Midbrain (tissue), 1 donor: ENCODE results near the gene HSD17B3.
A peak's percentile ranks its signal among the peaks of the same experiment; 100 is the strongest.
"Not testable (repeated sequence)": the region's sequence is repeated elsewhere in the genome, so short reads cannot be mapped to it uniquely, and the experiment has no call there.

Experiments
- DNase-seq: peaks from one replicate; lab custom pipeline; 2025; lab: John Stamatoyannopoulos, UW

Gene HSD17B3

DNA sequence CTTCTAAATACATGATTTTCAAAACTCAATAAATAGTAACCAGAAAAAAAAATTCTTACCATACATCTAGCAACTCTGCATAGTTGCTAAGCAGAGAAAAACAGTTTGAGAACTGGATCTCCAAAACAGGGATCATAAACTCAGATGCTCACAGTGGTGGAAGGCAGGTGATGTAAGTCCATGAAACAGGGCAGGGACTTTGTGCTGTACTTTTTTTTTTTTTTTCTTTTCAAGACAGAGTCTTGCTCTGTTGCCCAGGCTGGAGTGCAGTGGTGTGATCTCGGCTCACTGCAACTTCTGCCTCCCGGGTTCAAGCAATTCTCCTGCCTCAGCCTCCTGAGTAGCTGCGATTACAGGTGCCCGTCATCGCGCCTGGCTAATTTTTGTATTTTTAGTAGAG lies 5.0 kb upstream of the HSD17B3 start:
- DNase-seq, result not testable (repeated sequence)

DNA sequence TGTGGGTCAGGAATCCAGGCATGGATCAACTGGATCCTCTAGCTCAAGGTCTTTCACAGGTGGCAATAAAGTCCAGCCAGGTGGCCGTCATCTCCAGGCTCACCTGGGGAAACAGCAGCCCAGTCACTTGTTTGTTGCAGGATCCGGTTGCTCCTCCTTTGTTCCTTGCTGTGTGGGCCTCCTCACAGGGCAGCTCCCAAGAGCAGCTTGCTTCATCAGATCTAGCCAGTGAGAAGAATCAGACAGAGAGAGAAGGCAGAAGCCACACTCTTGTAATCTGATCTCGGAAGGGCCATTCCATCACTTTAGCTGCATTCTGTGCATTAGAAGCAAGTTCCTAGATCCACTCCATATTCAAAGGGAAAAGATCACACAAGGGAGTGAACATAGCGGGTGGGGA lies 3.2 kb upstream of the HSD17B3 start:
- no peak for DNase-seq

DNA sequence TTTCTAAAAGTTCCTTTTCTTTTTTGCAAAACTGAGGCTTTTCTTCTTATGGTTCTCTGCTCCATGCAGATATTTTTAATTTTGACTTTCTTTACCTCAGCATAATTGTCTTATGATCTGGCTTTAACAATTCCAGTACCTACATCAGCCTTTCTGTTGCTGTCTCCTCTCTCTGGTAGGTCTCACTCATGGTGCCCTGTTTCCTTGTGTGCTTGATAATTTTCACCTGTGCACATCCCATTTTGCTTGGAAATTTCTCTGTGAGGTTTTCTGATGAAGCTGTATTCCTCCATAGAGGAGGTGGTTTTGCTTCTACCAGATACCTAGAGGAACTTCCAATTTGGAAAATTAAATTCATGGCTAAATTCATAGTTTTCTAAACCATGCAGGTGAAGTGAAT lies 2.3 kb upstream of the HSD17B3 start:
- no peak for DNase-seq

DNA sequence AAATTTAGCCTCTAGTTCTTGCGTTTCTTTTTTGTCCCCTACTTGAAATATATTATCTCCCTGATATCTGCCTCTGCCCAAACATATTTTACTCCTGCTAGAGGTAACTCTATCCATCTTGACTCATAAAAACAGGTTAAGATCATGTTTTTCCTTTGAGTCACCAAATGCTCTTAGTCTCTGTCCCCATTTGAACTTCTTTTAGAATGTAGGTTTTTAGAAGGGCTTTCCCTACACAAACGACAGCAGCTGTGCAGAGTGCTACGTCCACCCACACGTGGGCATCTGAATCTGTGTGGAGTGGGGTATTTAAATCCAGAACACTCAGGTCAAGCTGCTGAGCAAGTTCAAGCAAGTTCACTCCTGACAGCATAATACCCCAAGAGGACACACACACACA lies 2.2 kb downstream of the HSD17B3 start:
- no peak for DNase-seq

DNA sequence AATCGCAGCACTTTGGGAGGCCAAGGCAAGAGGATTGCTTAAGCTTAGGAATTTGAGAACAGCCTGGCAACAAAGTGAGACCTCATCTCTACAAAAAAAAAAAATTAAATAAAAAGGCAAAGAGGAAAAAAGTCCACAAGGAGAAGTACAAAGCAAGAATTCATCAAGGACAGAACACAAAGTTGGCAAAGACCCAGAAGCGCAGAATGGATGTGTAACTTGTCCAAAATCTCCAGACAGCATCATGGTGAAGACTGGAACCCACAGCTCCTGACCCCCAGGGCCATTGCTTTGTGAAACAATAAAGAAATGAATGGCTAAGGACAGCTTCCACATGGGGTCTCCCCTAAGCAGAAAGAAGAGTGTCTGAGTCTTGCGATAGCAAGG lies 7.8 kb downstream of the HSD17B3 start:
- no peak for DNase-seq

DNA sequence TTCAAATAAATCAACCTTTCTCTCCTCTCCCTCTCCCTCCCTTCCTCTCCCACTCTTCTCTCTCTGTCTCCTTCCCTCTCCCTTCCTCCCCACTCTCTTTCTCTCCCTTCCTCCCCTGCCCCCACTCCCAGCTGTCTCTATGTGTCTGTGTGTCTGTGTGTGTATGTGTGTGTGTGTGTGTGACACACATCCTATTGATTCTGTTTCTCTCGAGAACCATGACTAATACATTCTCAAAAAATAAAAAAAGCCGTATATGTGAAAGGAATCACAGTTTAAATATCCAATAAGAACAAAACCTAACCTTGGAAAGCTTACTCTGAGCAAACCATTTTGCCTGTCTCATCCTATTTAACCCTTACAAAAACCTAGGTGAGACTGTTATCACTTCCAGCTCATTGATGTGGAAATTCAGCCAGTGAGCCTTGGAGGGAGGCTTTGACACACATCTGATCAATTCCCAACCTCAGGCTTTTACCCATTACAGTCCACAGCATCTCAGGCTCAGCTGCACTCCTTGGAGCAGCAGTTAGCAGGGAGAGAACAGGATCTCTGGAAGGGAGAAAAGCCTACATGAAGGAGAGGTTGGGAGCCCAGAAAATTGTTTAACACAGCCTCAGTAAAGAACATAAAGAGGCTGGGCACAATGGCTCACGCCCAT lies 8.3 kb downstream of the HSD17B3 start:
- DNase-seq, result no peak

DNA sequence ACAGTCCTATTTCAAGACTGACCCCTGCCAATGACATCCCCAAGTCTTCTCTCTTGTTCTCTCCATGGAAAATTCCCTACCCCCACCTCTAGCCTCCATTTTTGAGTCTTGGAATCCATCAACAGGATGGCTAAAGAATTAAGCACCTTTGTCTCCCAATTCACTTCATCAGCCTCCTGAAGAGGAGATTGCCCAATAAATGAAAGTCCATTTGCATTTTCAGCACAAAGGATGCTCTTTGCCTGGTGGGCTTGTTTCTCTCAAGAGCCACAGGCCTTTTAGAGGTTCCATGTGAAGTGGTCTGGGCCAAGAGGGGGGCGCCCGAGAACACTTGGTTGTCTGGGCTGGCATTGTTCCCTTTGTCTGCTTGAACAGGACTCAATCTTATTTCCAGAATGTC lies 12.6 kb downstream of the HSD17B3 start:
- DNase-seq, result no peak

DNA sequence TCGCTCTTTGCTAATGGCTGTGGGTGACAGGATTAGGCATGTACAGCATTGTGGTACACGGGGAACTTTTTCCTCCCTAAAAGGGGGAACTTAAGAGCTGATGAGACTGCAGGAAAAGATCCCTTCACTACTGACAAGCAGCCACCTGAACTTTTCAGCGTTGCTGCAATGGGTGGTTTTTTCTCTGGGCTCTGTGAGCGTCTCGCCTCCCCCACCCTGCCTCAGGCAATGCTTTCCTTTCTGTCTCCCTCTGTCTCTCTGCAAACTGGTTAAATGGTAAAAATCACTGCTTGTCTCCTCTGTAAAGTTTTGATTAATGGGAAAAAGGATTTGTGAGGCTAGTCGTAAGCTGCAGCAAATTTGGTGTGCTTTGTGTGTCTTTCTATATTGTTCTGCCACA lies 20.3 kb downstream of the HSD17B3 start:
- no peak for DNase-seq

DNA sequence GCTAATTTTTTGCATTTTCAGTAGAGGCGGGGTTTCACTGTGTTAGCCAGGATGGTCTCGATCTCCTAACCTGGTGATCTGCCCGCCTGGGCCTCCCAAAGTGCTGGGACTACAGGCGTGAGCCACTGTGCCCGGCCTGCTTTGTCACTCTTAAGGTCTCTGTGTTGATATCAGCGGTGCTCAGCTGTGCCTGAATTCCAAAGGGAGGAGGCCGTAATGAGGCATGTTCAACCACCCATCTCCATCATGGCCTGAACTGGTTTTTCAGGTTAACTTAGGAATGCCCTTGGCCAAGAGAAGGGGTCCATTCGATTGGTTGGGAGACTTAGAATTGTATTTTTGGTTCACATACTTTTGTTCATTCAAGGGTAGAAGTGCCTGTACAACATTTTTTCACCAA lies 22.0 kb downstream of the HSD17B3 start:
- no peak for DNase-seq

DNA sequence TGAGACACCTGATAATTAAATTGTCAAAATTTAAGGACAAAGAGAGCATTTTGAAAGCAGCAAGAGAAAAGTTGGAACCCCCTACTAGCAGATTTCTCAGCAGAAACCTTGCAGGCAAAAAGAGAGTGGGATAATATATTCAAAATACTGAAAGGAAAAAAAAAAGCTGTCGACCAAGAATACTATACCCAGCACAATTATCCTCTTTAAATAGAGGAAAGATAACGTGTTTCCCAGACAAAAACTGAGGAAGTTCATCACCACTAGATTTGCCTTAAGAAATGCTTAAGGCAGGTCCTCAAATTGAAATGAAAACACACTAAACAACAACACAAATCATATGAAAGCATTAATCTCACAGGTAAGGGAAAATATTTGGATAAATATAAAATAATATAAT lies 27.0 kb downstream of the HSD17B3 start:
- DNase-seq, result no peak

DNA sequence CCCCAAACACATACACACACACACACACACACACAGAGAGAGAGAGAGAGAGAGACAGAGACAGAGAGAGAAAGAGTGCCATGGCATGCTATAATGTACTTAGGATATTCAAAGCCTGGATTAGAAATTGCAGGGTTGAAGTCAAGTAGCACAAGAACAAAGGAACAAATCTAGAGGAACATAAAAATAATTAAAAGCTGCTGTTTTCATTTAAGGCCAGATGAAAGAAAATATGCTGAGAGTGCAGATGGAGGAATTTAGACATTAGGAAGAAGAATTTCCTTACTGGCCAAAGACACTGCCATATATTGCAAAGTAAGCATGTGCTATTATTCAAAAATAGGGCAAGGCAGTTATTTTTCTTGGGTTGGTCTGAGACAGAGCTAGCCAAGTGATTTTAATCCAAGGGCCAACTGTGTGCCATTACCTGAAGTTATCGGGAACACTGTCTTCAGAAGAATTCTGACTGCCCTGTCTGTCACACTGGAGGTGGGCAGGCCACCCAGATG lies 31.7 kb downstream of the HSD17B3 start:
- DNase-seq, result no peak

DNA sequence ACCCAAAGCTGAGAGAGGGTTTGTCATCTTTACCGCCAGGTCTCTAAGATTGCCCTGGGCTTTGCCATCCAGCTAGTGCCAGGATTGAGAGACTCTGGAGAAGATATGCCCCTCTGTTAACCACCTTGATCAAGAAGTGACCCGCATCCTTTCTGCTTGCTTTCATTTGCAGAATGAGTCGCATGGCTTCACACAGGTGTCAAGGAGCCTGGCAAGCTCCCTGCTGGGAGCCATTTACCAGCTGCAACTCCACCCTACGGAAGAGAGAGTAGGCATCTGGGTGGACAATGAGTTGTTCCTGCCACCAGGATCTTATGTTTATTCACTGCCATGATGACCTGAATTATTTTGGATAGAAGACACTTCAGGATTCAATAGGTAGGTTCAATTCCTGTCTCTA lies 43.0 kb downstream of the HSD17B3 start:
- no peak for DNase-seq

DNA sequence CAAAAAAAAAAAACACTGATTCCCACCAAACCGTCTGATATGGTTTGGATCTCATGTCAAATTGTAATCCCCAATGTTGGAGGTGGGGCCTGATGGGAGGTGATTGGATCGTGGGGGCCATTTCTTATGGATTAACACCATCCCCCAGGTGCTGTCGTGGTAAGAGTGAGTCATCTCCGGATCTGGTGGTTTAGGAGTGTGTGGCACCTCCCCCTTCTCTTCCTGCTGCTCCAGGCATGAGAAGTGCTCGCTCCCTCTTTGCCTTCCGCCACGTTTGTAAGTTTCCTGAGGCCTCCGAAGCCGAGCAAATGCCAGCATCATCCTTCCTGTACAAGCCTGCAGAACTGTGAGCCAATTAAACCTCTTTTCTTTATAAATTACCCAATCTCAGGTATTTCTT lies 45.2 kb downstream of the HSD17B3 start:
- no peak for DNase-seq

DNA sequence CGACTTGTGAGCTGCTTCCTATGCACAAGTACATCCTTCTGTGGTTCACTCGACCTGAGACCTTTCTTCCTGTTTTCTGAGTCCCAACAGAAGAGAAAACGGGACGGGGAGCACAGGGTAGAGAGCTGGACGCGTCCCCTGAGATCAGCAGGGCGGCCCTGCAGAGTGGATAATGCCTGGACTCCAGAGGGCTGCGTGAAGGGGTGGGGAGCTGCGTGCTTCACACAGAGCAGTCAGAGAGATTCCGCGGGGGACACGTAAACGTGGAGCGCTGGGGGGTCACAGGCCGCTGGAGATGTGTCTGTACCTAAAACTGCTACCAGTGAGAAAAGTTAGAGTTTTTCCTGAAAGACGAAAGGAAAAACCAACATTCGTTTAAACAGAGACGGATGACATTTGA lies 46.3 kb downstream of the HSD17B3 start:
- no peak for DNase-seq

DNA sequence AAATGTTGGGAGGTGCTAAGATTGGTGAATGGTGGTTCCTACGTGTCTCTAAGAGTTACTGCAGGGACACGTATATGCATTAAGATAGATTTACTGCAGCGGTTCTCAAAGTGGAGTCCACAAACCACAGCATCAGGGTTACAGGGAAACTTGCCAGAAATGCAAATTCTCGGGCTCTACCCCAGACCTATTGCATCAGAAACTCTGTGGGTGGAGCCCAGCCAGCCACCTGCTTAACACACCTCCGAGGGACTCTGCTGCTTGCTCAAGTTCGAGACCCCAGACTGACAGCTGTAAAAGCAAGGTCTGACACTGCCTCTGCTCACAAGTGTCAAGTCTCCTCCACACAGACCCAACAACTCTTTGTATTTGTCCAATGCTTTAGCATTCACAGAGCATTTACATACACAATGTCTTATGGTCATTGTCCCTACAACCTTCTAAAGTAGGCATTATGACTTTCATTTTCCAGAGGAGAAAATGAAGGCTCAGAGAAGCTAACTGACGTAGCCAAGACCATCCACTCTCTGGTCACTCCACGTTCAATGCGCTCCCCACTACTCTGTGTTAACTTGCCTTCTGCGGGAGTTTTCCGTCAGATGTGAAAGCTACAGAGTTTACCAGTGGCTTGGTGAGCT lies 48.8 kb downstream of the HSD17B3 start:
- DNase-seq, result no peak

DNA sequence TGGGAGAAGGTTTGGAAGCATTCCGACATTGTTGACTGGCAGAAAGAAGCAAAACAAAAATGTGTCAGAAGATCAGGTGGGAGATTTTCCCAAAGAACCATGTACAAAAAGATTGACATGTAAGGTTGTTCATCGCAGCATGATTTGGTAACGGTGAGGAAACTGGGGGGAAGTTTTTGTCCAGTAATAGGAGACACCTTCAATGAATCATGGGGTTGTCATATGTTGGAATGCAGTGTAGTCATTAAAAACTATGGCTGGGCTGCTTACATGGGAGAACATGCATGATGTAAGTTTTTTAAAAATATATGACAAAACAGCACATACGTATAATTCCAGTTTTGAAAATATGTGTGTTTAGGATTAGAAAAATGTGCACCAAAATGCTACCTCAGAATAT lies 50.5 kb downstream of the HSD17B3 start:
- no peak for DNase-seq

DNA sequence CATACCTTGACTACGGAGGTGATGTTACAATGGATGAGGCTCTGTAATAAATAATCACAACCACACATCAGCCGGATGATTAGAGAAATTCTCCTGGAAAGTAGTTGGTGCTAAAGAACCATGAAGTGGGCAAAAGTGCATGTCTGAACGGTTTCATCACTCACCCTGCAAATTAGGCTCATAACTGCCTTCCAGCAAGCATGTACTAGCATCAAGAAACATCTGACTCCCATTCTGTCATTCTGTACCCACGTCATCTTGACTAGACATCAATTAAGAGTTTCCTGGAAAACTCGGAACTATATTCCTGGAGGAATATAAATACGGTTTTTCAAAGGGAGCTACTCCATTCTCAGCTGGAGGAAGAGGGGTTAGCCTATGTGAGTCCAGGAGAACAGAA lies 52.2 kb downstream of the HSD17B3 start:
- DNase-seq, result no peak

DNA sequence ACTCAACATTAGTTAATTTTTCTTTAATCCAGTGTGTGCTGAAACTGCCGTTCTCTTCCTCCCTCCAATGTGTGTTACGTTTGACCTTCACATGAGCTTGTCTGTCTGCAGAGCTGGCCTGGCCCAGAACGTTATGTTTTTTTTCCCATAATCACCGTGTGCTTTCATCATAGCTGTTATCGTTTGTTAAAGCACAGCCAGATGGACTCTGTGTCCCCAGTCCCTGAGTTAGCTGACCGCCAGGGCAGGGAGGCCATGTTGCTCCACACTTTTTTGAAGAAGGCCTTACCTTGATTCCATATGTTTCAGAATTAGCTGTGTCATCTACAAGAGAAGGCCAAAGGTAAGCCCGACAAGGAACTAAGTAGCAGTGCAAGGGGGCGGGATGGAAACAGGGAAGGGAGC lies 55.7 kb downstream of the HSD17B3 start:
- no peak for DNase-seq

DNA sequence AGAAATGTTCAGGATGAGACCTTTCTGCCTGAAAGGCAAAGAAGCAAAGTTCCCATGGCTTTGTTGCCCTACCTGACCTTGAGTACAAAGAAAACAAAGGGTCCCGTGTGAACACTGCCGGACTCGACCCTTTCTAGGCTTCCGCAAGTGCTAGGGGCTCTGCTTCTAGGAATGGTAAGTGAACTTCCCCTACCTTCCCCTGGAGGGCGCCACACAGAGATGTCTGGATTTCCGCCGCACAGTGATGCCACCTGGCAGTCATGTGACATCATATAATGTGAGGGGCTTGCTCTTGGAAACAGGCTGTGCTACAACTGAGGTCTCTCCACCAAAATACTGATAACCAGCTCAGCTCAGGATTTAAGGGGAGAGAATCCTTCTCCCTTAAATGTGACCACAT lies 56.6 kb downstream of the HSD17B3 start:
- DNase-seq, result no peak

DNA sequence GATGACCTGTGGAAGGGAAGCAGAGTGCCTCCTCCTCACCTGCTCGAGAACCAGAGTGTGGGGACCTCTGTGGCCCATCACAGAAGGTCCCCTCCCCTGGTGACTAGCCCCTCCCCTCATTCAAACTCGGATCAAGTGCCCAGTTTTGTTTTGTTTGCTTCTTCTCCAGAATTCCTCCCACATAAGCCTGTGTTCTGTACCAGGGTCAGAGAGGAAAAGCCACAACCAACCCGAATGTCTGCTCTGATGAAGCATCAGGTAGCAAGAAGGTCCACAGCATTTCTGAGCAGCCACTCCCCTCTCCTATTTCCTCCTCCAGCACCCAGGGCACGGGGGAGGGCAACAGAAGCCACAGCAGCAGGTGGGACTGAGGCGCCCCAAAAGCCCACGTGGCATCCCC lies 58.2 kb downstream of the HSD17B3 start:
- DNase-seq, result no peak

DNA sequence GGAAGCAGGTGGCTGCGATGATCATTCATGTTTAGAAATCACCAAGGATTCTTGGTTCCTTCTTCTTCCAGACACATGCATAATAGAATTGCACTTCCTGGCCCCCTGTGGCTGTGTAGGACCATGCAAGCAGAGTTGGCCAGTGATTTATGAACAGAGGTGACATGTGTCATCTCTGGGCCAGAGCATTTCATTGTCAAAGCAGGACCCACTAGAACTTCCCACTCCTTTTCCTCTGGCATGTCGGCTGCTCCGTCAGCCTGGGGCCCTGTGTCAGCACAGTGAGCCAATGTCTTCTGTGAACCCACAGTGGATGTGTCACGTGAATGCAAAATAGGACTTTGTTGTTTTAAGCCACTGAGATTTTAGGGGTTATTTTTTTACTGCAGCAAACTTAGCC lies 59.2 kb downstream of the HSD17B3 start:
- DNase-seq, result peak; percentile 42

DNA sequence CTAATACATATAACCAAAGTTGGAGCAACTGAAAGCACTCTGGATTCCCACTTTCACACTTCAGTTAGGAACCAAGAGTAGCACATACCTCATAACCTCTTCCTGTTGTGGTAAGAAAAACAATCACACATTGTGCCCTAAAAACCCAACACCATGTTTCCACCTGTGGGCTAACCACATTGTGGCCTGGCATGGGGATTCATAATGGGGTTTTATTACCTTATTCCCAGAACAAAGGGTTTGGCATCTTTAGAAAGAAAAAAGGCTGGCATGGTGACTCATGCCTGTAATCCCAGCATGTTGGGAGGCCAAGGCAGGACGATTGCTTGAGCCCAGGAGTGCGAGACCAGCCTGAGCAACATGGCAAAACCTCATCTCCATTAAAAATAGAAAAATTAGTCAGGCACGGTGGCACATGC lies 60.6 kb downstream of the HSD17B3 start:
- no peak for DNase-seq

DNA sequence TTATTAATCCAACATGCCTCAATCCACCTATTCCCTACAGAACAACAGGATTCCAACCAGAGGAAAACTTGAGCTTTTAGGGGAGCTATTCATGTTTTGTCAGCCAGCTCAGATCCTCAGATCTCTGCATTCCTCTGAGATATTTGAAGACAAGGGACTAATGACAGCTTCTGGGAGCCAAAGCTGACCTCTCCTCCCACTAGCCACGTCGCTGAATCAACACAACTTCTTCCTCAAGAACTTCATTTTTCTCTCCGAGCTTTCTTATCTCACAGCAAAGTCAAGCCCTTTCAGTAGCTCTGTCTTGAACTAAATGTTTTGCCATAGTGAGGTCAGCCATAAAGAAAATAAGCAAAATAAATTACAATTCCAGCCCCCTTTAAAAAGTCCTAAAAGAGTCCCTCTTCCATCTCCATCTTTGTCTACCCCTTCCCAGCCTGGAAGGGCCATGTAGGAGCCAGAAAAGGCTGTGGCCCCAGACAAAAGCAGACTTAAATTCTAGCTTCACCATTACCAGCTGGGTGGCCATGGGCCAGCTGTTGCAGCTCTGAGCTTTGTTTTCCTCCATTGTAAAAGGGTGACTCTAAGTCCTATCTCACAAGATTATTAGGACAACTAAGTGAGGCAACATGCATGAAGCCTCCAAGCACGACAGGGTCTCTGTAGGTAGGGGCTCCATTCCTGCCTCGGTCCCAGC lies 65.0 kb downstream of the HSD17B3 start:
- no peak for DNase-seq
